HCT116 (cell line): Measurements from ENCODE around the gene DLK1. TPM values are rescaled to one million over a fixed set of nuclear protein-coding genes. Genes with fewer than 3 reads are reported as not detected.

Experiments
- ATAC-seq: fragments of 200-7000 bp; cut with Tn5 transposase; 2 replicates; pipeline ENCODE4 v1.9.1; 2020; ENCODE audit warnings: mild to moderate bottlenecking, moderate library complexity
- BruUV-seq: library from RNA; stranded (reverse); fragments of 400-500 nt; replicated peaks from 2 replicates; lab custom pipeline; 2021; lab: Mats Ljungman, UMichigan
- CTCF ChIA-PET: fragments of 300-600 bp; sonication (Branson Sonifier 250); formaldehyde crosslinking; loops from one replicate; lab custom pipeline; 2021; ENCODE audit warnings: antibody characterized with exemption; lab: Charles Lee
- POLR2A ChIA-PET: fragments of 300-600, 350-600 bp; sonication (Branson Sonifier 250); formaldehyde crosslinking; loops from one replicate; lab custom pipeline; 2021; ENCODE audit warnings: antibody characterized with exemption; lab: Charles Lee
- RAD21 ChIA-PET, 2 experiments: fragments of 300-600 bp; sonication (Branson Sonifier 250); formaldehyde crosslinking; loops; one replicate each; lab custom pipeline; 2023; ENCODE audit warnings: low total read pairs in 2 of 2; ENCODE audit not compliant: uncharacterized antibody in 2 of 2, unreplicated experiment in 2 of 2, low non-redundant PET in 1 of 2; lab: Charles Lee
- DNase-seq: peaks from one replicate; pipeline ENCODE4 v3.0.0-alpha.2; 2010; ENCODE audit warnings: low read depth, low spot score
- H2AFZ ChIP-seq: fragments of 200-600 bp; shearing (Covaris generic), sonication (generic); 2 replicates; pipeline ENCODE4 v1.6.1; 2017; ENCODE audit warnings: low read depth, mixed run types, mixed read lengths, antibody characterized with exemption, low read length; ENCODE audit not compliant: poor library complexity, severe bottlenecking
- H3K27ac ChIP-seq: 2 replicates; pipeline ENCODE4 v1.5.1; 2012; ENCODE audit warnings: low read depth, low read length
- H3K27me3 ChIP-seq: fragments of 200-600 bp; sonication (generic); 2 replicates; pipeline ENCODE4 v1.6.1; 2016; ENCODE audit warnings: mixed run types, low read length, mixed read lengths; ENCODE audit not compliant: insufficient read depth
- H3K36me3 ChIP-seq, 2 experiments: fragments of 200-500 bp in 1 of 2; fragments of 200-600 bp in 1 of 2; sonication (Bioruptor generic) in 1 of 2; sonication (generic) in 1 of 2; 2 replicates each; pipeline versions ENCODE4 v1.5.1 to v1.6.1; 2014 to 2016; ENCODE audit warnings: low read length in 2 of 2, inconsistent platforms in 1 of 2, mixed read lengths in 1 of 2, mixed run types in 1 of 2; ENCODE audit not compliant: insufficient read depth in 2 of 2, control insufficient read depth in 1 of 2
- H3K4me1 ChIP-seq, 2 experiments: fragments of 200-600 bp in 1 of 2; sonication (generic) in 1 of 2; 2 replicates each; pipeline versions ENCODE4 v1.5.1 to v1.6.1; 2012 to 2017; ENCODE audit warnings: low read length in 2 of 2, inconsistent platforms in 1 of 2, mild to moderate bottlenecking in 1 of 2, mixed read lengths in 1 of 2, mixed run types in 1 of 2, moderate library complexity in 1 of 2; ENCODE audit not compliant: insufficient read depth in 2 of 2, control insufficient read depth in 1 of 2
- H3K4me2 ChIP-seq: fragments of 200-600 bp; sonication (generic); 2 replicates; pipeline ENCODE4 v1.6.1; 2017; ENCODE audit warnings: mixed run types, low read length, mixed read lengths
- H3K4me3 ChIP-seq, 2 experiments: fragments of 200-600 bp in 1 of 2; sonication (generic) in 1 of 2; replicated peaks in 1 of 2; 2 replicates each; pipeline ENCODE4 v1.5.1; 2011 to 2016; ENCODE audit warnings: low read length in 2 of 2, control low read depth in 1 of 2, low read depth in 1 of 2, mild to moderate bottlenecking in 1 of 2, mixed read lengths in 1 of 2, mixed run types in 1 of 2
- H3K79me2 ChIP-seq: fragments of 200-600 bp; sonication (generic); 2 replicates; pipeline ENCODE4 v1.6.1; 2017; ENCODE audit warnings: mild to moderate bottlenecking, mixed run types, low read length, moderate library complexity, mixed read lengths; ENCODE audit not compliant: insufficient read depth
- H3K9ac ChIP-seq: fragments of 200-600 bp; sonication (generic); 2 replicates; pipeline ENCODE4 v1.6.1; 2016; ENCODE audit warnings: low read length, mixed read lengths
- H3K9me2 ChIP-seq: fragments of 200-600 bp; sonication (generic), shearing (Covaris generic); 2 replicates; pipeline ENCODE4 v1.6.1; 2017; ENCODE audit warnings: mixed run types, mild to moderate bottlenecking, moderate library complexity; ENCODE audit not compliant: insufficient read depth
- H3K9me3 ChIP-seq, 2 experiments: fragments of 200-500 bp in 1 of 2; fragments of 200-600 bp in 1 of 2; sonication (Bioruptor generic) in 1 of 2; sonication (generic) in 1 of 2; 2 replicates each; pipeline ENCODE4 v1.6.1; 2014 to 2017; ENCODE audit warnings: low read length in 2 of 2, mixed read lengths in 2 of 2, inconsistent platforms in 1 of 2, low read depth in 1 of 2, mild to moderate bottlenecking in 1 of 2, mixed run types in 1 of 2, moderate library complexity in 1 of 2; ENCODE audit not compliant: control insufficient read depth in 1 of 2, insufficient read depth in 1 of 2
- H4K20me1 ChIP-seq: fragments of 200-600 bp; sonication (generic), shearing (Covaris generic); 2 replicates; pipeline ENCODE4 v1.6.1; 2017; ENCODE audit warnings: mixed run types, mild to moderate bottlenecking, moderate library complexity; ENCODE audit not compliant: insufficient read depth
- CBX3 ChIP-seq: IDR thresholded peaks from 2 replicates; pipeline ENCODE4 v1.6.1; 2012; ENCODE audit warnings: low read depth
- POLR2A ChIP-seq: IDR thresholded peaks from 2 replicates; pipeline ENCODE4 v1.7.0; 2011; ENCODE audit warnings: borderline replicate concordance; ENCODE audit not compliant: insufficient read depth, insufficient read length; ENCODE audit errors: extremely low read depth
- POLR2AphosphoS5 ChIP-seq: IDR thresholded peaks from 2 replicates; pipeline ENCODE4 v1.6.1; 2011; ENCODE audit warnings: mild to moderate bottlenecking, low read depth, low read length, moderate library complexity
- SIN3A ChIP-seq: IDR thresholded peaks from 2 replicates; pipeline ENCODE4 v1.6.1; 2012; ENCODE audit warnings: low read depth
- YY1 ChIP-seq: IDR thresholded peaks from 2 replicates; pipeline ENCODE4 v1.6.1; 2011; ENCODE audit warnings: low read length, low read depth, moderate library complexity, mild to moderate bottlenecking; ENCODE audit not compliant: insufficient replicate concordance; ENCODE audit errors: extremely low read depth
- ZFX ChIP-seq: fragments of 450-650 bp; IDR thresholded peaks from 2 replicates; pipeline ENCODE4 v1.6.1; 2017
- intact Hi-C: fragments of 100-400 bp; cut with micrococcal nuclease; formaldehyde crosslinking; loops from 2 replicates; pipeline ENCODE4 v1.10.0; 2022
- total RNA-seq: library from RNA; stranded (reverse); gene quantifications from one replicate; pipeline ENCODE4 v1.2.1, GENCODE V29; 2021; ENCODE audit not compliant: unreplicated experiment
- TF ChIP-seq, protein P1 (sequence below), 3 experiments: fragments of 200-600 bp in 1 of 3; sonication (generic) in 1 of 3; IDR thresholded peaks in 2 of 3; conservative IDR thresholded peaks in 1 of 3; 2 replicates each; pipeline ENCODE4 v1.5.1; 2012 to 2017; ENCODE audit warnings: low read depth in 2 of 3, low read length in 2 of 3, antibody characterized with exemption in 1 of 3, borderline replicate concordance in 1 of 3, control low read depth in 1 of 3, mild to moderate bottlenecking in 1 of 3, mixed read lengths in 1 of 3, mixed run types in 1 of 3, moderate library complexity in 1 of 3; ENCODE audit not compliant: insufficient read depth in 1 of 3
- TF ChIP-seq, protein P2 (sequence below): IDR thresholded peaks from 2 replicates; pipeline ENCODE4 v1.6.1; 2012

Gene DLK1
- total RNA-seq, 1 experiment from 2014 or later, result 1.5 TPM

DNA sequence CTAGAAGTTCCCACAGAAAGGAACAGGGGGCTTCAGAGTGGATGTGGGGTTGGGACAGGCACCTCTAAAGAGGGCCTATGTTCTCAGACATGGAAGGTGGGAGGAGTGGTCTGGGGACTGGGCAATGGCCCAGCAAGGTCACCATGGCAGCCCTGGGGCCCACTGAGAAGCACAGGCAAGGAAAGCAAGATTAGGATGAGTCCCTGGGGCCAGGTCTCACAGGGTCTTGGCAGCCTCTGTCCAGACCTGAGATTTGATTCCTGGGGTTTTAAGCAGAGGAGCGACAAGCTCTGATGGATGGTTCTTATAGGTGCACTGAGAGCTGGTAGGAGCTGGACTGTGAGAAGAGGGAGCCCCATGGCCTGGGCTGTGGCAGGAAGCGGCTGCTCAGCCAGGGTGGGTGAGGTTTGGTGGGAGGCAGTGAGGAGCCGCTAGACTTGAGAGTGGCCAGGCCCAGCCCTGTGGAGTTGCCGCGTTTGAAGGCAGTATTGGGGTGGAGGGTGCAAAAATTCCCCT is 44.0 kb downstream of the DLK1 start (continued):
- TF ChIP-seq YY1 (no peak), POLR2AphosphoS5 (no peak)

DNA sequence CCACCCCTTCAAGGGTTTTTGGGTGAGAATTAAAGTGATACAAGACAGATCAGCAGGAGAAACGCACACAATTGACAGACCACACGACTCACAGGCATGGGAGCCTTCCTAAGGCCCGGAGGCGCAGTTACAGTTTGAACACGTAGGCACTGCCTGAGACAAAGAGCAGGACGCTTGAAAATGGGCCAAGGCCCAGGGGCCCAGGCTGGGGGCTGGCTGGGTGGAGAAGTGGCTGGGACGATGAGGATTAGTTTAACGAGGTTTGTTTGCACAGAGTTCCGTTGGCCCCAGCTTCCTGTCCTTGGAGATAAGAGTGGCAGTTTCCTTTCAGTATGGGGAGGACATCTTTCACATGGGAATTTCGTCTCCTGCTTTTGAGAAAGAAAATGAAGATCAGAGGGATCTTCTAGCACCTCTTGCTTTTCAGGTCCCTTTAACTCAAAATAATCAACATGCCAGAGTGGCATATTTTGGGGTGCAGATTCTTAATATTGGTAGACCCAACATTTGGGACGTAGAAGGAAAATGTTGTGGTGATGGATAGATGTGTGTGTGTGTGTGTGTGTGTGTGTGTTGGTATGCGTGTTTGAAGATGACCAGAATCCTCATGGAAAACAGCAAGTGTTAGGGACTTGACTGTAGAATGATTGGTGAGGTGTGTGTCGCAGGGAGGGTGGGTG is 44.6 kb downstream of the DLK1 start:
- Histone ChIP-seq H3K27me3 (peaks cover 5% of the 10 kb centered on the region; the same call in 1 of the 2 replicates), H3K4me2 (no peak overlapping the region), H3K9me3 (no peaks in the 10 kb centered on the region), H3K27ac (no peak overlapping the region), H4K20me1 (no peaks in the 10 kb centered on the region), H3K4me1 (no peaks in the 10 kb centered on the region), H3K36me3 (no peaks in the 10 kb centered on the region), H3K9ac (no peak overlapping the region), H3K9me2 (no peaks in the 10 kb centered on the region), H3K4me3 (no peak overlapping the region), H3K79me2 (no peaks in the 10 kb centered on the region), H2AFZ (no peak overlapping the region)
- no TSS peak for BruUV-seq
- no peak for ATAC-seq
- CTCF ChIA-PET, result no interaction called here
- RAD21 ChIA-PET, result no interaction called here
- POLR2A ChIA-PET, result no interaction called here
- TF ChIP-seq, protein P1, sequence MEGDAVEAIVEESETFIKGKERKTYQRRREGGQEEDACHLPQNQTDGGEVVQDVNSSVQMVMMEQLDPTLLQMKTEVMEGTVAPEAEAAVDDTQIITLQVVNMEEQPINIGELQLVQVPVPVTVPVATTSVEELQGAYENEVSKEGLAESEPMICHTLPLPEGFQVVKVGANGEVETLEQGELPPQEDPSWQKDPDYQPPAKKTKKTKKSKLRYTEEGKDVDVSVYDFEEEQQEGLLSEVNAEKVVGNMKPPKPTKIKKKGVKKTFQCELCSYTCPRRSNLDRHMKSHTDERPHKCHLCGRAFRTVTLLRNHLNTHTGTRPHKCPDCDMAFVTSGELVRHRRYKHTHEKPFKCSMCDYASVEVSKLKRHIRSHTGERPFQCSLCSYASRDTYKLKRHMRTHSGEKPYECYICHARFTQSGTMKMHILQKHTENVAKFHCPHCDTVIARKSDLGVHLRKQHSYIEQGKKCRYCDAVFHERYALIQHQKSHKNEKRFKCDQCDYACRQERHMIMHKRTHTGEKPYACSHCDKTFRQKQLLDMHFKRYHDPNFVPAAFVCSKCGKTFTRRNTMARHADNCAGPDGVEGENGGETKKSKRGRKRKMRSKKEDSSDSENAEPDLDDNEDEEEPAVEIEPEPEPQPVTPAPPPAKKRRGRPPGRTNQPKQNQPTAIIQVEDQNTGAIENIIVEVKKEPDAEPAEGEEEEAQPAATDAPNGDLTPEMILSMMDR (IDR thresholded peaks at IDR 0.05 in 2 of 3, conservative IDR thresholded peaks at IDR 0.05 in 1 of 3; ENCODE audit: borderline replicate concordance in 1 of 3, insufficient read depth in 1 of 3, low read depth in 2 of 3, low read length in 2 of 3), result no peak
- TF ChIP-seq, protein P2, sequence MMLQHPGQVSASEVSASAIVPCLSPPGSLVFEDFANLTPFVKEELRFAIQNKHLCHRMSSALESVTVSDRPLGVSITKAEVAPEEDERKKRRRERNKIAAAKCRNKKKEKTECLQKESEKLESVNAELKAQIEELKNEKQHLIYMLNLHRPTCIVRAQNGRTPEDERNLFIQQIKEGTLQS, result no peak
- TF ChIP-seq ZFX, result no peak
- TF ChIP-seq SIN3A, result no peak
- no peak for TF ChIP-seq POLR2AphosphoS5
- TF ChIP-seq CBX3, result no peak
- TF ChIP-seq POLR2A, result no peak
- no peak for DNase-seq
- intact Hi-C loops, result no loop called here
